ENCODE measurements around the gene VANGL1. TPM values are rescaled to one million over a fixed set of nuclear protein-coding genes. Genes with fewer than 3 reads are reported as not detected.

VANGL1 gene
- total RNA-seq, 4 donors from 2014 or later, result 9.5 to 22.2 (median 17.2) TPM

- no peak for DNase-seq (ENCODE audit: low spot score in 2 of 2)
- intact Hi-C loops (cut with DNase I; ENCODE audit: low total_unique reads), result no loop called here
- WGBS, 2 donors, result 84 to 88% methylated on average over 8 of the region's 8 CpGs
- no peak for TF ChIP-seq CTCF (IDR thresholded peaks at IDR 0.05)
- TF ChIP-seq POLR2A (IDR thresholded peaks at IDR 0.05), result no peak
- H3K4me3 ChIP-seq (ENCODE audit: low read depth, poor library complexity, severe bottlenecking), result no peak overlapping the region
Observed at GRCh38 chr1:115690972-115691371, 49.2 kb downstream of the VANGL1 start.

DNA sequence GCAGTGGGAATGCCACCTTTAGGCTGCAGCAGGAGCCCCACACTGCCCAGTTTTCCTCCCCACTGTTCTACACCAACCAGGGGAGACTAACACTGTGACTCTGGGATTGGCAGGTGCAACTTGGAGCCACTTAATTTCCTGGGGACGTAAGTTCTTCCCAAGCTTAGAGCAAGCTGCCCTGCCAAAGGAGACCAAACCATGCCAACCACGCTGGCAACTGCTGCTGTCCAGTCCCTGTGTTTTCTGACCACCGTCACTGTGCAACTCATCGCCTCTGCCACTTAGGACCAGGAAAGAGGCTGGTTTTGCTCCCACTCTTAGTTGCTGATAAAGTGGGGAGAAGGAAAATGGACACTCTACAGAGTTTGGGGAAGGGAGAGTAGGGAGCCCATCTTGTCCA, 50.5 kb downstream of the VANGL1 start:
- TF ChIP-seq POLR2A (IDR thresholded peaks at IDR 0.05) (no peak), CTCF (IDR thresholded peaks at IDR 0.05) (no peak)
- no peak for DNase-seq (ENCODE audit: low spot score in 2 of 2)
- no peak overlapping the region for H3K4me3 ChIP-seq (ENCODE audit: low read depth, poor library complexity, severe bottlenecking)
- 96 to 98% methylated on average over 4 of the region's 4 CpGs for WGBS, 2 donors
- intact Hi-C loops (cut with DNase I; ENCODE audit: low total_unique reads), result no loop called here

- WGBS, 2 donors, result 91 to 95% methylated on average over 3 of the region's 3 CpGs
- intact Hi-C loops (cut with DNase I; ENCODE audit: low total_unique reads), result no loop called here
- H3K4me3 ChIP-seq (ENCODE audit: low read depth, poor library complexity, severe bottlenecking), result no peak overlapping the region
- TF ChIP-seq POLR2A (IDR thresholded peaks at IDR 0.05) (no peak), CTCF (IDR thresholded peaks at IDR 0.05) (no peak)
- DNase-seq (ENCODE audit: low spot score in 2 of 2), result no peak
Observed at GRCh38 chr1:115694805-115695204, 53.0 kb downstream of the VANGL1 start.

- H3K4me3 ChIP-seq (ENCODE audit: low read depth, poor library complexity, severe bottlenecking), result no peak overlapping the region
- WGBS, 2 donors, result 75 to 90% methylated on average over 1 of the region's 1 CpG
- DNase-seq (ENCODE audit: low spot score in 2 of 2), result no peak
- intact Hi-C loops (cut with DNase I; ENCODE audit: low total_unique reads), result no loop called here
- TF ChIP-seq POLR2A (IDR thresholded peaks at IDR 0.05), result no peak
- no peak for TF ChIP-seq CTCF (IDR thresholded peaks at IDR 0.05)
Observed at GRCh38 chr1:115697619-115698018, 55.8 kb downstream of the VANGL1 start.

- no peak overlapping the region for H3K4me3 ChIP-seq (ENCODE audit: low read depth, poor library complexity, severe bottlenecking)
- intact Hi-C loops (cut with DNase I; ENCODE audit: low total_unique reads), result no loop called here
- no peak for DNase-seq (ENCODE audit: low spot score in 2 of 2)
- TF ChIP-seq CTCF (IDR thresholded peaks at IDR 0.05) (no peak), POLR2A (IDR thresholded peaks at IDR 0.05) (no peak)
- WGBS, 2 donors, result 83 to 92% methylated on average over 3 of the region's 3 CpGs
Observed at GRCh38 chr1:115701090-115701489, 59.3 kb downstream of the VANGL1 start.

GRCh38 chr1:115702959-115703358, 61.2 kb downstream of the VANGL1 start:
- no peak for DNase-seq (ENCODE audit: low spot score in 2 of 2)
- no peak overlapping the region for H3K4me3 ChIP-seq (ENCODE audit: low read depth, poor library complexity, severe bottlenecking)
- 59 to 60% methylated on average over 3 of the region's 3 CpGs for WGBS, 2 donors
- intact Hi-C loops (cut with DNase I; ENCODE audit: low total_unique reads), result no loop called here
- TF ChIP-seq POLR2A (IDR thresholded peaks at IDR 0.05) (no peak), CTCF (IDR thresholded peaks at IDR 0.05) (no peak)

Data from lower leg skin (tissue), 4 donors.